ENCODE measurements around the gene DDX4.
A peak's percentile ranks its signal among the peaks of the same experiment; 100 is the strongest.
"Not testable (repeated sequence)": the region's sequence is repeated elsewhere in the genome, so short reads cannot be mapped to it uniquely, and the experiment has no call there.

The DDX4 gene

GRCh38 chr5:55761721-55762120 is 23.9 kb downstream of the DDX4 start:
- H3K4me3 Mint-ChIP-seq, H3K9me3 Mint-ChIP-seq, H3K36me3 Mint-ChIP-seq, H3K27ac Mint-ChIP-seq, H3K27me3 Mint-ChIP-seq: not testable (repeated sequence)
- H3K4me1 Mint-ChIP-seq, result peaks cover 27% of the 10 kb centered on the region

DNA sequence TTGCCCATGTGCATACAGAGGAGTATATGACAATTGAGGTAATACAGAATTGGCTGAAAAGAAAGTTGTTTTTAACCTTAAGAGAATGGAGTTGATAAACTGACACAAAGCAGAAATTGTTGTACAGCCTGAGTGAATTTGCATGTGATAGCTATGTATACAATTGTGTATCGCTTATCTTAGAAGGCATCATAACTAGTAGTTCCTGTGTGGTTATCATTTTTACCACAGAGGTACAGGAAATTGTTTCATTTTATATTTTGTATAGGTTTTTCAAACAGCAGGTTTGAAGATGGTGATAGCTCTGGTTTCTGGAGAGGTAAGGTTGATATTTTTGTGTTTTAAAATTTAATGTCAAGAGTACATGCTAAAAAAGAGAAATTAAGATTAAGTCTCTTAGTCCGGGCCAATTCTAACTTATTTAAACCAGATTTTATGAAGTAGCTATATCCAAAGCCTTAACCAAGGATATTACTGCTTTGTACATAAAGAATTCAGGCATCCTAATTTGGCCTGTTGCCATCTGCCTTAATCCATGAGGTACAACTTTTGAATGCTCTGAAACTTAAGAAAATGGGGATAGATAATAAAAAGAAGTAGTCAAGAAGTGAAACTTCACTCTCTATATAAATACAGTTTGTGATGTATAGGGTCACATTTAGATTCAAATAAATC is 26.0 kb downstream of the DDX4 start:
- no peak overlapping the region for H3K27ac Mint-ChIP-seq
- no peaks in the 10 kb centered on the region for H3K9me3 Mint-ChIP-seq
- H3K4me1 Mint-ChIP-seq, result peaks cover 17% of the 10 kb centered on the region
- peak overlapping the region; percentile 3 for H3K4me3 Mint-ChIP-seq
- peaks cover 8% of the 10 kb centered on the region for H3K27me3 Mint-ChIP-seq
- peaks cover 3% of the 10 kb centered on the region for H3K36me3 Mint-ChIP-seq

DNA sequence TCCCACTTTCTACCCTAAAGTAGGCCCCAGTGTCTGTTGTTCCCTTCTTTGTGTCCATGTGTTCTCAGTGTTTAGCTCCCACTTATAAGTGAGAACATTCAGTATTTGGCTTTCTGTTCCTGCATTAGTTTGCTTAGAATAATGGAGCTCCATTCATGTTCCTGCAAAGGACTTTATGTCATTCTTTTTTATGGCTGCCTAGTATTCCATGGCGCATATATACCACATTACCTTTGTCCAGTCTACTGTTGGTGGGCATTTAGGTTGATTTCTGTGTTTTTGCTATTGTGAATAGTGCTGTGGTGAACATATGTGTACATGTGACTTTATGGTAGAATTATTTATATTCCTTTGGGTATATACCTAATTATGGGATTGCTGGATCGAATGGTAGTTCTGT is 30.4 kb downstream of the DDX4 start:
- Mint-ChIP-seq H3K4me1 (peaks cover 21% of the 10 kb centered on the region), H3K36me3 (no peaks in the 10 kb centered on the region), H3K4me3 (no peak overlapping the region)

DNA sequence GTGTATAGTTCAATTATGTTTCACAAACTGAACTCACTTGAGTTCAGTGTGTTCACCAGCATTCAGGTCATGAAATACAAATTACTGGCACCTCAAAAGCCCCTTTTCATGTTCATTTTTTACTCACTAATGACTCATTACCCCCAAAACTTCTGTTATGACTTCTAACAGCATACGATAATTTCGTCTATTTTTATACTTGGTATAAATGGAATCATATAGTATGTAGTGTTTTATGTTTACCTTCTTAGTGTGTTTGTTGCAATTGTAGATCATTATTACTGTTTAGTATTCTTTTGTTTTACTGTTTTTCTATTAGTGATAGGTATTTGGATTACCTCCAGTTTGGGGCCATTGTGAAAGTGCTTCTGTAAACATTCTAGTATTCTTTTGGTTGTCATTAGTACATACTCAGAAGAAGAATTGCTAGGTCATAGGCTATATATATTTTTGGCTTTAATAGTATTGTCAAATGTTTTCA is 33.4 kb downstream of the DDX4 start:
- Mint-ChIP-seq H3K4me1 (peaks cover 5% of the 10 kb centered on the region), H3K36me3 (no peaks in the 10 kb centered on the region), H3K4me3 (no peak overlapping the region), H3K27ac (no peak overlapping the region), H3K27me3 (no peaks in the 10 kb centered on the region), H3K9me3 (no peaks in the 10 kb centered on the region)

More for the DNA sequence above, 30.4 kb downstream of the DDX4 start:
- no peaks in the 10 kb centered on the region for H3K9me3 Mint-ChIP-seq
- H3K27me3 Mint-ChIP-seq, result no peaks in the 10 kb centered on the region
- H3K27ac Mint-ChIP-seq, result no peak overlapping the region

- Mint-ChIP-seq H3K4me3 (no peak overlapping the region), H3K27me3 (peaks cover 2% of the 10 kb centered on the region), H3K4me1 (peaks cover 5% of the 10 kb centered on the region), H3K27ac (no peak overlapping the region), H3K36me3 (no peaks in the 10 kb centered on the region), H3K9me3 (no peaks in the 10 kb centered on the region)
Observed at GRCh38 chr5:55773057-55773456, 35.2 kb downstream of the DDX4 start.

DNA sequence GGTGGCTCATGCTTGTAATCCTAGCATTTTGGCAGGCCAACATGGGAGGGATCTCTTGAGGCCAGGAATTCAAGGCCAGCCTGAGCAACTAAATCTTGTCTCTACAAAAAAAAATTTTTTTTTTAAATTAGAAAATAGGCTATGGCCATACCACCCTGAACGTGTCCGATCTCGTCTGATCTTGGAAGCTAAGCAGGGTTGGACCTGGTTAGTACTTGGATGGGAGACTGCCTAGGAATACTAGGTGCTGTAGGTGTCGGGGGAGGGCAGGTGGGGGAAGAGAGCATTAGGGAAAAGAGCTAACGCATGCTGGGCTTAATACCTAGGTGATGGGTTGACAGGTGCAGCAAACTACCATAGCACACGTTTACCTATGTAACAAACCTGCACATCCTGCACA is 39.5 kb downstream of the DDX4 start:
- H3K4me1 Mint-ChIP-seq, result no peaks in the 10 kb centered on the region
- no peaks in the 10 kb centered on the region for H3K36me3 Mint-ChIP-seq
- H3K27me3 Mint-ChIP-seq, result peaks cover 2% of the 10 kb centered on the region
- H3K9me3 Mint-ChIP-seq, result no peaks in the 10 kb centered on the region
- no peak overlapping the region for H3K27ac Mint-ChIP-seq
- no peak overlapping the region for H3K4me3 Mint-ChIP-seq

DNA sequence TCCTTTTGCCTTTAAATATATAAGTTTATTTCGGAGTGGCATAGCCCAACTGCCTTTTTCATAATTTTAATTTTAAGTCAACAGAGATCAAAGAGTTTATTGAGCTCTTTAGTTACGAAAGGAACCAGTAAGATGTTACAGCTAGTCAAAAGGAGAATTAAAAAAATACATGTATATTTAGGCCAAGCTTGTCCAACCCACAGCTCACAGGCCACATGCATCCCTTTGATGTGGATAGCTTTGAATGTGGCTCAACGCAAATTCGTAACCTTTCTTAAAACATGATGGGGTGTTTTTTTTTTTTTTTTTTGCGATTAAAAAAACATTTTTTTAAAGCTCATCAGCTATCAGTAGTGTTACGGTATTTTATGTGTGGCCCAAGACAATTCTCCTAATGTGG is 63.1 kb downstream of the DDX4 start:
- H3K4me1 Mint-ChIP-seq, result no peaks in the 10 kb centered on the region
- no peaks in the 10 kb centered on the region for H3K9me3 Mint-ChIP-seq
- H3K27ac Mint-ChIP-seq, result no peak overlapping the region
- no peaks in the 10 kb centered on the region for H3K27me3 Mint-ChIP-seq
- H3K4me3 Mint-ChIP-seq, result no peak overlapping the region
- no peaks in the 10 kb centered on the region for H3K36me3 Mint-ChIP-seq

- H3K9me3 Mint-ChIP-seq, H3K4me3 Mint-ChIP-seq, H3K4me1 Mint-ChIP-seq, H3K27ac Mint-ChIP-seq, H3K36me3 Mint-ChIP-seq, H3K27me3 Mint-ChIP-seq: not testable (repeated sequence)
Observed at GRCh38 chr5:55808814-55809213, 71.0 kb downstream of the DDX4 start.

DNA sequence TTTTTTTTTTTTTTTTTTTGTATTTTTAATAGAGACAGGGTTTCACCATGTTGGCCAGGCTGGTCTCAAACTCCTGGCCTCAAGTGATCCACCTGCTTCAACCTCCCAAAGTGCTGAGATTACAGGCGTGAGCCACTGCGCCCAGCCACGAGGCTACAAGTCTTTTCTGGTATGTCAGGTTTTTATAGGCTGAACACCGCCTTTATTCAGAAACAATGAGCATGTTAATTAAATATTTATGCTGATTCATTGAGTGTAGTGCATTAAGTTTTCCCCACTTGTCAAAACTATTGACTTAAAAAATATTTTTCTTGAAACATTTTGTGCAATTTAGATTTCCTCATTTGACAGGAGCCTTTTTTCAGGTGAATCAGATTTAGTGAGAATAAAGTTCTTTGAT is 78.1 kb downstream of the DDX4 start:
- H3K27me3 Mint-ChIP-seq, result peaks cover 13% of the 10 kb centered on the region
- not testable (repeated sequence) for H3K27ac Mint-ChIP-seq, H3K9me3 Mint-ChIP-seq, H3K4me3 Mint-ChIP-seq, H3K4me1 Mint-ChIP-seq, H3K36me3 Mint-ChIP-seq

- H3K36me3 Mint-ChIP-seq, result no peaks in the 10 kb centered on the region
- no peak overlapping the region for H3K4me3 Mint-ChIP-seq
- H3K9me3 Mint-ChIP-seq, result no peaks in the 10 kb centered on the region
- H3K27me3 Mint-ChIP-seq, result peaks cover 17% of the 10 kb centered on the region
- no peak overlapping the region for H3K27ac Mint-ChIP-seq
- H3K4me1 Mint-ChIP-seq, result no peaks in the 10 kb centered on the region
Observed at GRCh38 chr5:55816342-55816741, 78.5 kb downstream of the DDX4 start.

GRCh38 chr5:55817030-55817429 is 79.2 kb downstream of the DDX4 start:
- H3K9me3 Mint-ChIP-seq, result no peaks in the 10 kb centered on the region
- H3K27ac Mint-ChIP-seq, result no peak overlapping the region
- no peak overlapping the region for H3K4me3 Mint-ChIP-seq

DNA sequence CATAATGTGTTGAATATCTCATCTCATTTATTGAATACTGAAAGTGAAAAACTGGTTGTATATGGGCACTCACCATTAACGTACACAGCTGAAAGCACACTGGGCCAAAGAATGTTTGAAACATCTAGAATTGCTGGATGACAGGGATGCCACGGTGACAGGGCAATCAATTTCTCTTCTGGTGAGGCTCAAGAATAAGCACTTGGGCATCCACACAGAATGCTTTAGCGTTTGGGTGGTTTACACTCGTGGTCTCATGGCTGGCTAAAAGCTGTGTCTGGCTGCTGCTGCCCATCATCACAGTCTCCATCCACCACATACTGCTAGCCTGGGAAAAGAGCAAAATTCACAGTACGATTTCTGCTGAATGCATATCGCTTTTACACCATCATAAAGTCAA is 82.6 kb downstream of the DDX4 start:
- H3K36me3 Mint-ChIP-seq, result peaks cover 2% of the 10 kb centered on the region
- H3K4me3 Mint-ChIP-seq, result no peak overlapping the region
- peaks cover 6% of the 10 kb centered on the region for H3K4me1 Mint-ChIP-seq
- no peaks in the 10 kb centered on the region for H3K9me3 Mint-ChIP-seq
- no peak overlapping the region for H3K27ac Mint-ChIP-seq
- H3K27me3 Mint-ChIP-seq, result peaks cover 39% of the 10 kb centered on the region

More at GRCh38 chr5:55817030-55817429, 79.2 kb downstream of the DDX4 start:
- peaks cover 2% of the 10 kb centered on the region for H3K36me3 Mint-ChIP-seq
- H3K27me3 Mint-ChIP-seq, result peaks cover 21% of the 10 kb centered on the region
- peaks cover 1% of the 10 kb centered on the region for H3K4me1 Mint-ChIP-seq

- Mint-ChIP-seq H3K4me3 (peak overlapping the region; percentile 76), H3K36me3 (peaks cover 2% of the 10 kb centered on the region), H3K27ac (no peak overlapping the region), H3K4me1 (peaks cover 6% of the 10 kb centered on the region), H3K9me3 (no peaks in the 10 kb centered on the region), H3K27me3 (peaks cover 38% of the 10 kb centered on the region)
Observed at GRCh38 chr5:55821731-55822512, 84.1 kb downstream of the DDX4 start.

DNA sequence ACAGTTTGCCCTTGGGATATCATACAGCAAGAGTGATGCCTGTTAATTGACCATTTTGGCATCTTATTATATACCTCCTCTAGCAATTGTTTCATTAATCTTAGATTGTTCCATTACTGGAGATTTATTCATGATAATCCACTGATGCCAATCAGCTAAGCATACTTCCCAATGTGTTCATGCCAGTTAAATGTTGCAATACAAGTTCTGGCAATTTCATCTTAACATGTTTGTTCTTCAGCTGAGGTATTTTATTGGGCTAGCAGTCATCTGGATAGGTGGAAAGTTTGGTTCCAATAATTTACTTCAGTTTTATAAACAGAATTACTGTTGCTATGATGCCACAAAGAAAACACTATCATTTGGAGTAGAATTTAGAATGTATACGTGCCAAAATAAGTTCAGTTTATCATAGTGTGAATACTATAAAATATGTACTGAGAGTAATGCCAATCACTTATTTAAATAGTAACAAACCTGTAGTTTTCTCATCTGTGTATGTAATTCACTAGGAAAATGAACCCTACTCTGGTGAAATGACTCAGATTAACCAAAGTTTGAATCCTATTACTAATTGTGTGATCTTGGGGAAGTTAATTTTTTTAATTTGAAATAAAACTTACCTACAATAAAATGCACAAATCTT is 85.4 kb downstream of the DDX4 start:
- Mint-ChIP-seq H3K27me3 (peaks cover 38% of the 10 kb centered on the region), H3K36me3 (peaks cover 2% of the 10 kb centered on the region), H3K9me3 (no peaks in the 10 kb centered on the region), H3K27ac (no peak overlapping the region), H3K4me3 (no peak overlapping the region), H3K4me1 (peaks cover 6% of the 10 kb centered on the region)

DNA sequence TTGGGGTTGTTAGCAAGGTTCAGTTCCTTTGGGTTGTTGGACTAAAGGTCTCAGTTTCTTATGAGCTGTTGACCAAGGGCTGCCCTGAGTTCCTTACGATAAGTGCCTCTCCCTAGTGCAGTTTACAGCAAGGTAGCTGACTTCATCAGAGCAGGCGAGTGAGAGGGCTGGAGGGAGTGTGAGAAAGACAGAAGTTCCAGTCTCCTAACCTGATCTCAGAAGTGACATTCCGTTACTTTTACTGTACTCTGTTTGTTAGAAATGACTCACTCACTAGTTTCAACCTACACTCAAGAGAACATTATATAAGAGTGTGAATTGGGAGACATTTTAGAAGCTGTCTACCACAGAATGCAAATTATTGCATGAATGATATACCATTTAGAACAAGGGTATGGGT is 92.1 kb downstream of the DDX4 start:
- no peaks in the 10 kb centered on the region for H3K9me3 Mint-ChIP-seq

GRCh38 chr5:55832446-55832845 is 94.6 kb downstream of the DDX4 start:
- no peak overlapping the region for H3K4me3 Mint-ChIP-seq

More for the DNA sequence above, 92.1 kb downstream of the DDX4 start:
- Mint-ChIP-seq H3K27ac (no peak overlapping the region), H3K27me3 (peaks cover 4% of the 10 kb centered on the region), H3K4me3 (no peak overlapping the region), H3K4me1 (no peaks in the 10 kb centered on the region), H3K36me3 (no peaks in the 10 kb centered on the region)

More at GRCh38 chr5:55832446-55832845, 94.6 kb downstream of the DDX4 start:
- Mint-ChIP-seq H3K36me3 (no peaks in the 10 kb centered on the region), H3K27ac (no peak overlapping the region), H3K27me3 (no peaks in the 10 kb centered on the region), H3K4me1 (no peaks in the 10 kb centered on the region), H3K9me3 (no peaks in the 10 kb centered on the region)
